Left ventricle myocardium superior (tissue), 1 donor: Measurements from ENCODE around the gene SLC25A30. TPM values are rescaled to one million over a fixed set of nuclear protein-coding genes. Genes with fewer than 3 reads are reported as not detected.
"Not testable (repeated sequence)": the region's sequence is repeated elsewhere in the genome, so short reads cannot be mapped to it uniquely, and the experiment has no call there.

Source experiments
- ATAC-seq: fragments of 200-7000 bp; cut with Tn5 transposase; one replicate; pipeline ENCODE4 v1.9.1; 2020; ENCODE audit warnings: mild to moderate bottlenecking, moderate library complexity
- DNase-seq: peaks from one replicate; pipeline ENCODE4 v3.0.0-alpha.2; 2020
- intact Hi-C: fragments of 100-400 bp; cut with micrococcal nuclease; formaldehyde crosslinking; loops from one replicate; pipeline ENCODE4 v1.11.0; 2022
- total RNA-seq: library from RNA; stranded (reverse); fragmentation: NEBNext Ultra II Directional; extraction: Animal tissue kit (Norgen Biotek cat#: 25700); gene quantifications from one replicate; pipeline ENCODE4 v1.2.1, GENCODE V29; 2021
- donor health status: DM: no; HTN: yes; CAD: no; lungs with severe emphysema.

Gene SLC25A30
- total RNA-seq, 1 donor from 2014 or later: 194 TPM

- no peak for ATAC-seq
- no peak for DNase-seq
- intact Hi-C loops: no loop called here
Measured at GRCh38 chr13:45434556-45435371, 16.6 kb upstream of the SLC25A30 start.

GRCh38 chr13:45433381-45433790 lies 15.2 kb upstream of the SLC25A30 start:
- ATAC-seq (peak; percentile 88), DNase-seq (no peak)
- intact Hi-C loops: no loop called here

GRCh38 chr13:45432737-45433380 lies 14.7 kb upstream of the SLC25A30 start:
- intact Hi-C loops: no loop called here
- DNase-seq: no peak
- ATAC-seq: no peak

DNA sequence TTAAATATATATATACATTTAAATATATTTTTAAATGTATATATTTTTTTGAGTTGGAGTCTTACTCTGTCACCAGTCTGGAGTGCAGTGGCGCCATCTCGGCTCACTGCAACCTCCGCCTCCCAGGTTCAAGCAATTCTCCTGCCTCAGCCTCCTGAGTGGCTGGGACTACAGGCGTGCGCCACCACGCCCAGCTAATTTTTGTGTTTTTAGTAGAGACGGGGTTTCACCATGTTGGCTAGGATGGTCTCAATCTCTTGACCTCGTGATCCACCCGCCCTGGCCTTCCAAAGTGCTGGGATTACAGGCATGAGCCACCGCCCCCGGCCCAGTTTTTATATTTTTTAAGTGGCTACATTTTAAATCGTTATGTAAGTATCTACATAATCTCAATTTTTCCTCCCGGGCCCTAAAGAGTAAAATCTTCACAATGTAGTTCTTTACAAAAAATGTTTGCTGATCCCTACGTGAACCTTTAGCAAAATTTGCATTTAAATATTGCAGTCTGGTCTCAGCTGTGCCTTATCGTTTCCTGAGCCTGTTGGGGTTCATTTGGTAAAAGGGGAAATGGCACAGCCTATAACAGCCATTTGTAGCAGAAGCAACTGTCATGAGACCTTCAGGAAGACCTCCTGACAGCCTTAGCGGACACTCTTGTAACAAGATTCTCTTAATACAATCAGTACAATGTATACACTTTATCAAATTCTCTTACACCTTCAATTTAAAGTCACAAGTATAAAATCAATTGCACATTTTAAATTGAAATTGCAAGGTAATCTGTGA lies 8.1 kb upstream of the SLC25A30 start:
- intact Hi-C loops, DNase-seq, ATAC-seq: not testable (repeated sequence)

DNA sequence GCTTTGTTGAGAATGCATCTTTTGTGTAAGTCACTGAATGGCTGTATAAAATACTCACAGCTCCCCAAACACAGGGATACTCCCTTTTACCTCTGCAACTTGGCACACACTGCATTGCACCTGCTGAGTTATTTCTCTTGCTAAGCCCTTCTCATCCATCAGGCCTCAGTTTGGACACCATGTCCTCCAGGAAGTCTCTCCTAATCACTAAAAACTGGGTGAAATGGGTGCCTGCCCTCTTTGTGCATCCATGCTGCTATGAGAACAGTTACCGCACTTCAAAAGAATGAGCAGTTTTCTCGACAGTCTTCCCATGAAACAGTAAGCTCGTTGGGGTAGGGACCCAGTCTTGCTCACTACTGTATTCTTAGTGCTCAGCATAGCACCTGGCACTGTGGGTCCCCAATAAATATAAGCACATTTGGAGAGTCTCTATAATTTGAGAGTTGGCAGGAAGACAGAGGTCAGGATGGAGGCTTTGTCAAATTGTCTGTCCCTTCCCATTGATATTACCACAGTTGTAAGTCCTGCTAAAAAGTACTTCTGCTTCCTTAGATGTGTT lies 4.6 kb upstream of the SLC25A30 start:
- DNase-seq: no peak
- intact Hi-C loops: no loop called here
- no peak for ATAC-seq

GRCh38 chr13:45419945-45420344 lies 1.8 kb upstream of the SLC25A30 start:
- ATAC-seq: no peak
- intact Hi-C loops: no loop called here
- DNase-seq: no peak

GRCh38 chr13:45419389-45419788 lies 1.2 kb upstream of the SLC25A30 start:
- DNase-seq, ATAC-seq, intact Hi-C loops: not testable (repeated sequence)

DNA sequence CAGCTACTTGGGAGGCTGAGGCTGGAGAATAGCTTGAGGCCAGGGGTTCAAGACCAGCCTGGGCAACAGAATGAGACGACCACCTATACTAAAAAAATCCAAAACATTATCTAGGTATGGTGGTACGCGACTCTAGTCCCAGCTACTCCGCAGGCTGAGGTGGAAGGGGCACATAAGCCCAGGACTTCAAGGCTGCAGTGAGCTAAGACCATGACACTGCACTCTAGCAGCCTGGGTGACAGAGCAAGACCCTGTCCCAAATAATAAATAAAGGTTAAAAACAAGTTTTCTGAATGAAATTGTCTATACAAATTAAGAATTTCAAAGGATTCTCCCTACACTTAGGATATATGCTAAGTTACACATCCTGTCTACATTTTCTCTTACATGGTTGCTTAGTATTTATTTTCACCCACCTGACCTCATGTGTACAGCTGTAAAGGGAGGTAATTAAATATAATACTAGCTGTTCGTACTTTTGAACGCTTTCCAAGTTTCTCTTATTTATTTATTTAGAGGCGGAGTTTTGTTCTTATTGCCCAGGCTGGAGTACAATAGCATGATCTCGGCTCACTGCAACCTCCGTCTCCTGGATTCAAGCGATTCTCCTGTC lies 1.6 kb downstream of the SLC25A30 start:
- intact Hi-C loops: no loop called here
- no peak for ATAC-seq

DNA sequence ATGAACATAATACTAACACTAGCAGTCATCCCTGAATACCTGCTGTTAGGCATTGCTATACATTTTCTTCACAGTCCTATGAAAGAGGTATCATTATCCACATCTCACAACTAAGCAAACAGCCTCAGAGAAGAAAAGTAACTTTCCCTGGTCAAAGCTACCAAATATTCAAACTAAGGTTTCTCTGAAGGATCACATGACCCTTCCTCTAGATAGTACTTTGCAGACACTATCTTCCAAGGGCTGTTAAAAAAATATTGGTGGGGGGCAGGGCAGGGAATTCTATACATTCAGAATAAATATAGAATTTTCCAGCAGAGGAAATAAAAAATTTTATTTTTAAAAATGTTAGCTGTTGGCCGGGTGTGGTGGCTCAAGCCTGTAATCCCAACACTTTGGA lies 3.1 kb downstream of the SLC25A30 start:
- intact Hi-C loops: no loop called here
- DNase-seq: no peak
- ATAC-seq: no peak

More for the DNA sequence above, 1.6 kb downstream of the SLC25A30 start:
- no peak for DNase-seq

GRCh38 chr13:45413826-45414307 lies 4.3 kb downstream of the SLC25A30 start:
- no peak for DNase-seq
- no peak for ATAC-seq
- intact Hi-C loops: no loop called here

DNA sequence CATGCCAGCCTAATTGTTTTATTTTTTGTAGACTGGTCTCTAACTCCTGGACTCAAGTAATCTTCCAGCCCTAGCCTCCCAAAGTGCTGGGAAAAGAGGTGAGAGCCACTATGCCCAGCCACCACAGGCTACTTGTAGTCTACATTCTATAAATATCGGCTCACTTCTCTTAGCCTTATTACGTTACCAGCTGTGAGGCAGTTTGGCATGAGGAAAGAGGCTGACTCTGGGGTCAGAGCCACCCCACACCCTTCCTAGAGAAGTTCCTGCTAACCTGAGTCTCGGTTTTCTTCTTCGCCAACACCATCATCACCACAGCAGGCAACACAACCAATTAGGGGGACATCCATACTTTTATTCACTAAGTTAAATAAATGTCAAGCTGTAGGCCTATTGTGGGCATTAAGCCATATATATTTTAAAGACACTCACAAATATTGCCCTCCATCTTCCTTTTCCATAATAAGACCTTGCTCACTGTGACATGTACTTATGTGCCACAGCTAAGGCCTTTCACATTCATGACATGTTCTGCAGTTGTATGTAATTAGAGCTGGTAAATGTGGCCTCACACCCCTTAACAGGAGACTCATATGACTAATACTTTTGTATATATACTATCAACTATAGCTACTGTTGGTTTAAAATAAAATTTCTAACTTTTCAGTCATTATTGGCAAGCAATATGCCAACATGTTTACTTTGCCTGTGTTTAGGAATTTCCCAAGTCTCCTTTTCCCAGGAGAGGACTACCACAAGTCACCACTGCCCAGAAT lies 5.7 kb downstream of the SLC25A30 start:
- ATAC-seq (peak; percentile 75), DNase-seq (no peak)
- intact Hi-C loops: no loop called here

- intact Hi-C loops: no loop called here
- ATAC-seq: no peak
- no peak for DNase-seq
Measured at GRCh38 chr13:45411631-45412030, 6.5 kb downstream of the SLC25A30 start.

DNA sequence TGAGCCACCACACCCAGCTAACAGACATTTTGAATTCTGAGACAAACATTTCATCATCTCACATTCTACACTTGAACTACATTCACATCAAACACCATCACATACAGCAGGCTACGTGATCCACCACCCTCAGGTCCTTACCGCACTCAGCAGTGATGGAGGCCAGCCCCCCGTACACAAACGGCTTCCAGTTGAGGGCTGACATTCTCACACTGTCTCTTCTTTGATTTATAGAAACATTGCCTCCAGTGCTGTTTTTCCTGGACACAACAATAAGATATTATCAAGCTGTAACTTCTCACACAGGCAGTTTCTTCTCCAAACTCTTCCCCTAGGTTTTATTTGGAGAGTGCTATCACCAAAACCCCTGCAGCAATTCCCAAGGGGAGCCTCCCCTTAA lies 7.0 kb downstream of the SLC25A30 start:
- DNase-seq (no peak), ATAC-seq (no peak)
- intact Hi-C loops: no loop called here

DNA sequence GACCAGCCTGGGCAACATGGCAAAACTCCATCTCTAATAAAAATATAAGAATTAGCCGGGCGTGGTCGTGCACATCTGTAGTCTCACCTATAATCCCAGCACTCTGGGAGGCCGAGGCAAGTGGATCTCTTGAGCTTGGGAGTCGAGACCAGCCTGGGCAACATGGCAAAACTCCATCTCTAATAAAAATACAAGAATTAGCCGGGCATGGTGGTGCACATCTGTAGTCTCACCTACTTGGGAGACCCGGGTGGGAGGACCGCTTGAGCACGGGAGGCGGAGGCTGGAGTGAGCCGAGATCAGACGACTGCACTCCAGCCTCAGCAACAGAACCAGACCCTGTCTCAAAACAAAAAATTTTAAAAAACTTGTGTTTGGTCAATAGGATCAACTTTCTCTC lies 7.7 kb downstream of the SLC25A30 start:
- intact Hi-C loops: no loop called here
- ATAC-seq (no peak), DNase-seq (no peak)

- intact Hi-C loops: no loop called here
- DNase-seq: no peak
- ATAC-seq: no peak
Measured at GRCh38 chr13:45410001-45410400, 8.2 kb downstream of the SLC25A30 start.

- intact Hi-C loops: no loop called here
- ATAC-seq (no peak), DNase-seq (no peak)
Measured at GRCh38 chr13:45406421-45406820, 11.8 kb downstream of the SLC25A30 start.

DNA sequence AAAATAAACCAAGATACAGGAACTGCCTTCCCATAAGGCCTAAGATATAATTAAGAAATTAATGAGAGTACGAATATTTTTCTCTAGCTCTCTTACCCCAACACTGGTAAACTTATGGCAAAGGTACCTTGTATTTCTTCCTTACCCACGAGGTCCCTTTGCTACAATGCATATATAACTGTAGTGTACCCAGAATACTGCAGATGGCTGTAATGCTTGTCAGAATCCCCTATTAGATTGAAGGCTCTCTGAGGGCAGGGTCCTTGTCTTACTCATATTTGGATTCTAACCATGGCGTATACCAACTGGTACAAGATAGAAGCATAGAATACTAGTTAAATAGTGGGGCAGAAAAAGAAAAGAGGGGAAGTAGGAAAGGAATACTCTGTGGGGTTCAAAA lies 15.1 kb downstream of the SLC25A30 start:
- DNase-seq: no peak
- intact Hi-C loops: no loop called here
- peak; percentile 41 for ATAC-seq

DNA sequence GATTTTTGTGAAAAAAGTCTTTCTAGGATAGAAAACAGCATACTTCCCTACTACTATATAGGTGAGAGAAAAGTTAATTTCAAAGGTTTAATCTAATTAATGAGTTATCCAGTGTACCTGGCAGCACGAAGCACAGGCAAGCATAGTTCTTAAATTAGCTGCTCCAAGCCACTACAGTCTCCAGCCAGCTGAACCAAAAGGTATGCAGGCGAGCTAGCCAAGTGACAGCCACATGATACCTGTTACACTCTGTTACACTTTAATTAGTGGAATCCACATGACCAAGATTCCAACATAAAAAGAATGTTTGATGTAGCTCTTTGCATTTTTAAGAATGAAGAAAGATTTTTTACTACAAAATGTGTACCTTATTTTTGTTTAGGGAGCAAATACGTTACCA lies 15.5 kb downstream of the SLC25A30 start:
- ATAC-seq: peak; percentile 93
- DNase-seq: peak; percentile 56
- intact Hi-C loops: no loop called here
